ENCODE results near the gene DISC1.

- TF ChIP-seq CTCF (IDR thresholded peaks at IDR 0.05) (no peak), POLR2A (IDR thresholded peaks at IDR 0.05) (no peak), POLR2AphosphoS5 (IDR thresholded peaks at IDR 0.05) (no peak)
Observed at GRCh38 chr1:231628207-231628876, 1.8 kb downstream of the DISC1 start.
